SIG-M5 treated with dmso at 0.1 percent for 504 hours (cell line): ENCODE measurements around the gene CLUH.

Experiments
- DNase-seq: peaks from one replicate; lab custom pipeline; 2025; ENCODE audit not compliant: unreplicated experiment; lab: John Stamatoyannopoulos, UW

The CLUH gene

DNA sequence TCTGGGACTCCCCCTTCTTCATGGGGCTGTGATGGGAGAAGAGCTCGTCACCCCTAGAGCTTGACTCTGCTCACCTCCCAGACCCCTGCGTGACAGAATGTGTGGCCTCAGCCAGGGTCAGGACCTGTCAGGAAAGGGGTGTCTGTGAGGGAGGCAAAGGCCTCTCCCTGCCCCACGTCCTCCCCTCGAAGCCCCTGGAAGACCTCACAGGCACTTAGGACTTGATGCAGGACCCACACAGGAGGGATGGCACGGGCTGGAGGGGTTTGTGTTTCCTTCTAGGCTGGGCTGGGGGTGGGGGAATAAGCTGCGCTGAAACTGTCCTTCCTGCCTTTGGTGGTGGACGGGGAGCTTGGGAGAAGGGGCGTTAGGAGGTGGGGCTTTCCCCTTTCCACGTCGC, 11.0 kb upstream of the CLUH start:
- no peak for DNase-seq

DNA sequence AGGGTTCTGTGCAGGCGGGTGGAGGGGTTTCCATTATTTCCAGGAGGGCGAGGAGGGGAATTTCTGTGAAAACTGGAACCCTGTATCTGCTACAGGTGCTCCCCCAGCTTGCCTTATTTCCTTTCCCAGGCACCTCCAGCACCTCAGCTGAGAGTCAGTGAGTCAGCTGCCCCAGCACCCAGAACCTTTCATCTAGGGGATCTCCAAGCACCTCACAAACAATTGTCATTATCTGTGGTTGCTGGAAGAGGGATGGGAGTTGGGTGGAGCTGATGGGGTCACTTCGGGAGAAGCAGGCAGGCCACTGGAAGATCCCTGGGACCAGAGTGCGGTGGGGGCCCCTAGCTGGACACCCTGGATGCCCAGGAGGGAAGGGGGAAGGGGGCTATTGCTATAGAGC, 10.0 kb upstream of the CLUH start:
- no peak for DNase-seq

DNA sequence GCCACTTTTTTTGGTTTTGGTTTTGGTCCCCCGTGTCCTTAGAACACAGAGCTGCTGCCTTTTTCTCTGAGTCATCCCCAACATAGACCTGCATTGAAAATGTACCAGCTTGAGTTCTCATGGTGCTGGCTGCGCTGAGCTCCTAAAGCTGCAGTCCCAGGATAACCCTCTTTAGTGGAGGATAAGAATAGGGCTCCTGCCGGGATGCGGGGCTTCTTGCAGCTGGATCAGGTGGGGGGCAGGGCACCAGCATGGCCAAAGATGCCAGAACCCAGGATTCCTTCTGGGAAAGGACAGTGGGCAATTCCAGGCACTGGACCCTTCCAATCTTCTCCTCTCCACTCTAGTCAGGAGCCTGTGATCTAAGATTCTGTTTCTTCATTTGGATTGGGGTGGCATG, 8.3 kb upstream of the CLUH start:
- no peak for DNase-seq

DNA sequence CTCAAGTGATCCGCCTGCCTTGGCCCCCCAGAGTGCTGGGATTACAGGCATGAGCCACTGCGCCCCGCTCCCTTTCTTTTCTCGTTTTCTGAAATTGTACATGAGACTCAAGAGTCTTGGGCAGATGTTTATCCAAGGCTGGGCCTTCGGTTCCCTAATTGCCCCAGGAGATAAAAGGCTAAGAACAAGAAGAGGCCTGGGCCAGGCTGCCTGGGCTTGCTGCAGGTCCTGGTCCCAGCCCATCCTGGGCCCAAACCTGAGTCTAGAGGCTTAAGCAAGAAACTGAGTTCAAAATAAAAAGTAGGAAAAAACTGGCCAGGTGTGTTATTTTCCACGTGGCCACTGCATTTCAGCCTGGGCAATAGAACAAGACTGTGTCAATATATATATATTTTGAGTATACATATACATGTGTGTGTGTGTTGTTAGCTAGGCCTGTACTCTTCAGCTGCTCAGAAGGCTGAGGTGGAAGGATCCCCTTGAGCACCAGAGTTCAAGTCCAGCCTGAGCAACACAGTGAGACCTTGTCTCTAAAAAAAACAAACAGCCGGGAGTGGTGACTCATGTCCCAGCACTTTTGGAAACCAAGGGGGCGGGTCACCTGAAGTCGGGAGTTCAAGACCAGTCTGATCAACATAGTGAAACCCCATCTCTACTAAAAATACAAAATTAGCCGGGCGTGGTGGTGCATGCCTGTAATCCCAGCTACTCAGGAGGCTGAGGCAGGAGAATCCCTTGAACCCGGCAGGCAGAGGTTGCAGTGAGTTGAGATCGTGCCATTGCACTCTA, 6.8 kb upstream of the CLUH start:
- DNase-seq = no peak

DNA sequence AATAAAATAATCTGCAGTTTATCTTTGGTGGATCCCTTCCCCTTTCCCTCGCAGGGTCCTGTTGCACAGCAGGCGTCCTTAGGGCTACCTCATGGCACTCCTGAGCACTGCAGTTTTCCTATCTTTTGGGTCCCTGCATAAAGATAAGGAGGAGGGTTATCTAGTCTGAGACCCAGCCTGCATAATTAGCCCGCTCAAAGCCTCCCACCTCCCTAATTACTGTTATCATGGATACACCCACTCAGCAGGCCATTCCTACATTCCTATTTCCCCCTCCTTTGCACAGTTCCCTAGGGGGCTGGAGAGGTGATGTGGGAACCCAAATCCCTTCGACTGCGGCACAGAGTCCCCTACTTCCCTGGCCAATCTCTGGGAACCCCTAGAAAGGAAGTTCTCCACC, 5.1 kb upstream of the CLUH start:
- DNase-seq = no peak

DNA sequence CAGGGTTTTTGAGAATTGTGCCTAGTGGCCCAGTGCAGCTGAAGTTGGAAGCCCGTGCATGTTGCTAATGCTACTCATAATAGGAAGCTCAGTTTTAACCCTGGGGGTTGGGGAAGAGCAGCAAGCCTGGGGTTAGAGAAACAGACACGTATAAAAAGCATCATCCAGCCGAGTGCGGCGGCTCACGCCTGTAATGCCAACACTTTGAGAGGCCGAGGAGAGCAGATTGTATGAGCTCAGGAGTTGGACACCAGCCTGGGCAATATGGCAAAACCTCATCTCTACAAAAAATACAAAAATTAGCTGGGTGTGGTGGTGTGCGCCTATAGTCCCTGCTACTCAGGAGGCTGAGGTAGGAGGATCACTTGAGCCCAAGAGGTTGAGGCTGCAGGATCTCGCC, 2.3 kb upstream of the CLUH start:
- DNase-seq = no peak

DNA sequence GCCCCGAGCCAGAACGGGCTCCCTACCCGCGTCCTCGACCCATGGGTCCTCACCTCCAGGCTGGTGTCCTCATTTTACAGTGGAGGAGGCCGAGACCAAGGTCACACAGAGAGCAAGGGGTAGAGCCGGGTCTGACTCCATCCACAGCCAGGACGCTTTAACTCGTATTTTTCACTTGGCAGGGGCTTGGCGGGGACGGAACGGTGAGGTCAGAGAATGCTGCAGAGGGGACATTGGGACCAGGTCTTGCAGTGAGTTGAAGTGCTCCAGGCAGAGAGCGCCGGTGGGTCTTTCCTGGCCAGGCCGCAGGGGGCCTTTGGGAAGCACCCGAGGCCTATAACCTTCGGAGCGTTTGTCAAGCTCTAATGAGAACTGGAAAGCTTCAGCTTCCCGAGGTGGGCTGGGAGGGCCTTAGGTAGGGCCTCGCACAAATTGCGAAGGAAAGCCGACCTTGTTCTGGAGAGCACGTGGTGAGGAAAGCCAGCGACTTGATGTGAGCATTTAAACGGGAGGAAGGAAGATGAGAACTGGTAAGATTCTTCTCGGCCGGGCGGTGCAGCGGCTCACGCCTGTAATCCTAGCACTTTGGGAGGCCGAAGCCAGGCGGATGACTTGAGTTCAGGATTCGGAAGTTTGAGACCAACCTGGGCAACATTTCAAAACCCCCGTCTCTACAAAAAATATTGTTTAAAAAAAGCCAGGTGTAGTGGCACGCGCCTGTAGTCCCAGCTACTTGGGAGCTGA, 908 bp upstream of the CLUH start:
- DNase-seq = no peak

DNA sequence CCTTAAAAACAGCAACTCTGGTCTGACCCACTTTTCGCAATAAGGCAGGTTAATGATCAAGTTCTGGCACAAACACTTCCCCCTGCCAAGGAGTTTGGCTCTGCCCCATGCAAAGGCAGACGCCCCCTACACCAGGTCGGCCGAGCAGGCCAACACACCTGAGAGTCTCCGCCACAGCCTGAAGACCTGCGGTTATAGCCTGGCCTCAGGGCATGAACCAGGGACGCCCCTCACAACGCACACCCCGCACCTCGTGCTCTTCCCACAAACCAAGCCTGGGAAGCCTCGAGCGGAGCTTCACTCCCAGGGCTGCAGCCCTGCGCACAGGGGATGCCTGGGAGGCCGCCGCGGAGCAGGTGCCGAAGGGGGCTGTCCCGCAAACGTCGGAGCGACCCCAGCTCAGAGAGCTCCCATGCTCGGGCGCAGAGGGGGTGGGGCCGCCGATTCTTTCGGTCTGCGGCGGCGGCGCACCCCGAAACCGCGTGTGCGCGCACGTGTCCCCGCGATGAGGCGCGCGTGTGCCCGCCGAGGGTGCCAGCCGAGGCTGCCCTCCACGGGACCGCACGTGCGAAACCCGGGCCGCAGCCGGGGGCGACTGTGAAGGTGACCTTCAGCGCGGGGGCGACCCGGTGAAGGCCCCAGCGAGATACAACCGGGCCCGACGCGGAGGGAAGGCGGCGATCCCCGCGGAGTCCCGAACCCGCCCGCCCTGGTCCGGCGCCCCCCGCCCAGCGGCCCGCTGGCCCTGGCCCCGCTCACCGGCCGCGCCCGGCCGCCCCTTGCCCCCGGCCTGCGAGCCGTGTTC, 559 bp downstream of the CLUH start:
- DNase-seq = no peak

DNA sequence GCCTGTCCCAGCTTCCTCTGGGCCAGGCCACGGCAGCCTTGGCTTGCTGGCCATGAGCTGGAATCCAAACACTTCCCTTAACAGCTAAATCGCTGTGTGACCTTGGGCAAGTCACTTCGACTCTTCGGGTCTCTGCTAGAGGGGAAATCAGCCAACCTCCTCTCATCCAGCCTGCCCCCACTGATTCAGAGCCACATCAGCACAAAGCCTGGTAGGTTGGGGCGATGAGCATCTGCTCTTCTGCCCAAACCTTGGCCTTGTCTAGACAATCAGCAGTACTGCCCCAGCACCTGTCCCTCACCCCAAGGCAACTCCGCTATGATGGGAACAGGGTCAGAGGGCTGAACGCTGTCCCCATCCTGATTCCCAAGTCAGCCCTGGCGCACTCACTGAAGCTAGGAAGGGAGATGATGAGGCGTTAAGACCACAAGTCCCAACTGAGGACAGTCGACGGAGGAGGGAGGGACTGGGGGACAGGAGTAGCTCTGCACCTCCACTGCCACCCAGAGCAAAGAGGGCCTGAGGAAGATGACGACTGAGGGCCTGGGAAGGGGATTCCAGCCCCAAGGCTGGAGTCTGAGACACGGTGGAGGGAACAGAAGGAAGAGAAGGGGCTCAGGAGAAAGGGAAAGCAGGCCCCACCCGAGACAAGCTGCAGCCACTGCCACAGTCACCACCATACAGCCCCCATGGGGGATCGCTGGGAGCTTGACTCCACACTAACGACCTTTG, 1.3 kb downstream of the CLUH start:
- DNase-seq = no peak

DNA sequence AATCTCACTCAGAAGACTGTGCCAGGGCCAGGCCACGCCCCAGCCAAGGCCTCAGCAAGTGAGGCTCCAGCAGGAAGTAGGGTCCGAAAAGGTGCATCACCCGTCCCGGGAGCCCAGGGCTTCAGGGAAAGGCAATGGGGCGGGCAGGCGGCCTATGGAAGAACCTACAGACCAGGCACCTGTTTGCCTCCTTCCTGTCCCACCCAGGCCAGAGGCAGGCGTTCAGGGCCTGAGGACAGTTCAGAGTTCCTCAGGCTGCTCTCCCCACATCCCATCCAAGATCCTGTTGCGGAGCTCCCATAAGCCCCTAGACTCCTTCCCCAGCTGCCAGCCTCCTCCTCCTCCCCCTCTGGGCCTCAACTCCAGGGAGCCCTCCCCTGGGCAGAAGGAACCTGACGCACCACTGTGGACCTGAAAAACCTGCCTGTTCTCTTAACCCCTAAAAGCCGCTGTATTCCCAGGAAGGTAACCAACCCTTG, 2.3 kb downstream of the CLUH start:
- DNase-seq = peak; percentile 59

DNA sequence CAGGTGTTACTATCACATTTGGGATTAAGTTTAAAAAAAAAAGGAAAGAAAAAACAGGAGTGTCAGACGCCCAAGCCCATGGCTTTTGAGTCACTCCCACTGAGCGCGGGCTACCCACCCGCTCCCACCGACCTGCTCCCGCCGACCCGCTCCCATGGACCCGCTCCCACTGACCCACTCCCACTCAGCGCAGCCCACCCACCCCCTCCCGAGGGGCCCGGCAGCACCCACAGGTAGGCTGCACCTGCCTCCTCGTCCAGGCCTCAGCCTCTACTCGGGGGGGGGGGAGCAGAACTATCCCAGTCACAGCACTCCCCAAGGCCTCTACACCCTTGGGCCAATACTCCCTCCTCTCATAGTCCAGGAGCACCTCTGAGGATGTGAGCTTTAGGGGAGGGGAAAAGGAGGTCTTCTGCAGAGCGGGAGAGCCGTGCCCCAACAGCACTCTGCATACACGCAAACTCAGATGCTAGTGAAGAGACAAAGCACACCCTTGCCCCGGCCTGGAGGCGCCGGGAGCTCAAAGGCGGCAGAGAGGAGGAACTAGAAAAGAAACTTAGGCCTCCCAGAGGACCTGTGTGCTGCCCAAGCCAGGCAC, 2.9 kb downstream of the CLUH start:
- DNase-seq = no peak

DNA sequence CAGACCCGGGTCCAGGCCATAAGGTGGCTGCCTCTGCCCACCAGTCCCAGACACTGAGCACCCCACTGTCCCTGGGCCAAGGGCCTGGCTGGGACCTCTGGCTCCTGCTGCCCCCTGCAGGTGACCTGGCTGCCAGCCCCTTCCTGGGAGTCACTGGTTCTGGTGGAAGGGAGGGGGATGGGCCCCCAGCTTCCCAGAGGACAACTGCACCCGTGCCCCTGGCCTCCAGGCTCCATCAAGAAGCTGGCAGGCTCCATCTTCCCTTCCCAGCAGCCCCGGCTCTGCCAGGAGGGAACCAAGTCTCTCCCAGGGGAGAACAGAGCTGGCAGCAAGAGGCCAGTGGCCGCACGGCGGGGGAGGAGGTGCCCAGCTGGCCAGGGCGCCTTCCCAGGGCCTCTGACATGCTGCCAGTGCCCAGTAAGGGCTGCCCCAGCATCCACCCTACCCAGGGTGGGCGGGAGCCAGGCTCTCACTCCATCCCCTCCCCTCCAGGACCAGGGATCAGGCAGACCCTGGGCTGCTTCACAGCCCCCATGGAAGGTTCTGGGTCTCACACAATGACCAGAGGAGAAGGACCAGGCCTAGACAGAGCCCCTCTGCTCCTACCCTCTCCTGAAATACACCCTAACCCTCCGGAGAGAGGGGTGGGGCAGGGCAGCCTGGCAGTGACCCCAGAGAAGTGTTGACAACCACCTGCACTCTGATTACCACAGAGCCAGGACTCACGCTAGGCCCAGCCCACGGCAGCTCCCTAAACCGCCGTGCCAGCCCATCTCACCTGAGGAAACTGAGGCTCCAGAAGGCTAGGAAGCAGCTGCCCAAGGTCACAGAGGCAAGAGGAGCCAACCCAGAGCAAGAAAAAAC, 3.6 kb downstream of the CLUH start:
- DNase-seq = no peak

DNA sequence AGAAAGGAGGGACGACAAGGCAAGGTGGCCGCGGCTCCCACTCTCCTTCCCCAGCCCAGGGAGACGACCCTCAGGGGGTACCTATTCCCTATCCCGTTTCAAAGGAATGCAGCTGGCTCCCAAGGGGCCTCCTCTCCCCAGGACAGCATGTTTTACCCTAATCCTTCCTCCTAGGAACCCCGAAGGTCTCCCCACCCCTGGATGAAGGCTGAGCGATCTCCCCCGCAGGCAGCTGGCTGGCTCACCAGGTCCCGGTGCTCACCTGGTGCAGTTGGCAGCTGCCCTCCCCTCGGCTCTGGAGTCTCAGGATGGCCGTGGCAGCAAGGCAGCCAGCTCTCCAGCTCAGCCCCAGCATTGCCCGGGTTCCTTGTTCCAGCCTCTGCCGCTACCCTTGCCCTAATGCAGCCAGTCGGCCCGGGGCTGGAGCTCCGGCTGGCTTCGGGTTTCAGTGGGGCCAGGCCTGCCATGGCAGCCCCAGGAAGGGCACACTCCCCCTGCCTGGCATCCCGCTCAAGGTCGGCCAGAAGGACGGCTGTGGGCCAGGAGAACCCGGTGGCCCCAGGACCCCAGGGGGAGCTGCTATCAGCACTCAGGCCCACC, 4.6 kb downstream of the CLUH start:
- DNase-seq = no peak

DNA sequence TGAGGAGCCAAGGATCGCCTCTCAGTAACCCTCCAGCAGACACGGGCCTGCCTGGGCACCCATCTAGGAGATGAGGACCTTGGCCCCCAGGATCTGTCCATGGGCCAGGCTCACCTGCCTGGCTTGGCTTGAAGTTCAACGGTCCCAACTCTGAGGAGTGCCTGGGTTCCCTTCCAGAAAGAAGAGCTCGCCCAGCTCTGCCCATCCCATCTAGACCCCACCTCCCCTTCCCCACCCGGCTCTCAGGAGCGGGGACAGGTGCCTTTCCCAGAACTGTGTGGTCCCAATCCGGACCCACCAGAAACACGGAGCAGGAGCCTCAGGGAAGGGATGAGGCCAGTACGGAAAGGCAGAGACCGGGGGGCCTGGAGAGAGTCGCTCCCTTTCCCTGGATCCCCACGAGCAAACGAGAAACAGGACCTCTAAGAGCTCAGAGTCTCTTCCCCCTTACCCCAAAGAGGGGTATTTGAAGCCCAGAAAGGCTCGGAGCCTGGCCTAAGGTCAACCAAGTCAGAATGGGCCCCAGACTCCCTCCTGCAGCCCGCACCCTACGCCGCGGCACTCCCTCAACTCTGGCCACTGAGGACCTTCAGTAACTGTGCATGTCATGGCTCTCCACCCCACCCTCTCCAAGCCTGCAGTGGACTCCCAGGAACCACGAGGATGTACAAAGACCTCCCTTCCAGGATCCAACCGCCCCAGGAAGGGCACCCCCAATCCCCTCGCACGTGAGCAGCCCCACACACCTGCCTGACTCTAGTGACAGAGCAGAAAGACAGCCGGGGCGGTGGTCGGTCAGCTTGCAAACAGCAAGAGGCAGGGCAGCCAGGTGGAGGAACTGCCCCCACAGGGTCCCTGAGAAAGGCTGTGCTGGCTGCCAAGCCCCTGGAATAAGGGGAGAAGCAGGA, 5.4 kb downstream of the CLUH start:
- no peak for DNase-seq

DNA sequence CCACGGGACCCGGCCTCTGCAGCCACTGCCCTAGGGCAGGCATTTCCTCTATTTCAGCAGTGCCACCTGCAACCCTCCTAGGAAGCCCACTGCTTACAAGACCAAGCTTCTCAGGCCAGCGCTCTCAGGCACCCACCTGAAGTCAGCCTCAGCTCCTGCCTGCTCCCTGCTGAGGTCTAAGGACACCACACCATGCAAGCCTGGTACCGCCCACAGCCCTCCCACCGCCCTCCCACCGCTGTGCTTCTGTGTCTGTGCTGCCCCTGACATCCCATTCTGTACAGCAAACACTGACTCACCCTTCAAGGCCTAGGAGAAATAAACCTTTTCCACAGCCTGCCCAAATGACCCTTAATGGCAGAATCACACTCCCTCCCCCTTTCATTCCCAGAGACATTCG, 6.3 kb downstream of the CLUH start:
- no peak for DNase-seq

DNA sequence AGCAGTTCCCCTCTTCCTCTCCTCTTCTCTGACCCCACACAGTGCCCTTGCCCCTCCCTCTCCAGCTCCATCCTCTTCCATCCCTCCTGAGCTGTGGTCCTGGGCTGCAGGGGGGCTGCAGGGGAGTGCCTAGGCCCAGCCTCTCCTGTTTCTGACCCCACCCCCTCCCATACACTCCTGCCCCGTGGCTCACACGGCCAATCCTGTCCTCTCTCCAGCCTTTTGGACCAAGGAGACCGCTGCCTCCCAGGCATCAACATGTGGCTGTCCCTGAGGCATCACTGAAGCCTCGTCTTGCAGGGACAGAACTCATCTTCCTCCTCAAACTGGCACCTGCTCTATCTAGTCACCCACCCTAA, 6.7 kb downstream of the CLUH start:
- no peak for DNase-seq

DNA sequence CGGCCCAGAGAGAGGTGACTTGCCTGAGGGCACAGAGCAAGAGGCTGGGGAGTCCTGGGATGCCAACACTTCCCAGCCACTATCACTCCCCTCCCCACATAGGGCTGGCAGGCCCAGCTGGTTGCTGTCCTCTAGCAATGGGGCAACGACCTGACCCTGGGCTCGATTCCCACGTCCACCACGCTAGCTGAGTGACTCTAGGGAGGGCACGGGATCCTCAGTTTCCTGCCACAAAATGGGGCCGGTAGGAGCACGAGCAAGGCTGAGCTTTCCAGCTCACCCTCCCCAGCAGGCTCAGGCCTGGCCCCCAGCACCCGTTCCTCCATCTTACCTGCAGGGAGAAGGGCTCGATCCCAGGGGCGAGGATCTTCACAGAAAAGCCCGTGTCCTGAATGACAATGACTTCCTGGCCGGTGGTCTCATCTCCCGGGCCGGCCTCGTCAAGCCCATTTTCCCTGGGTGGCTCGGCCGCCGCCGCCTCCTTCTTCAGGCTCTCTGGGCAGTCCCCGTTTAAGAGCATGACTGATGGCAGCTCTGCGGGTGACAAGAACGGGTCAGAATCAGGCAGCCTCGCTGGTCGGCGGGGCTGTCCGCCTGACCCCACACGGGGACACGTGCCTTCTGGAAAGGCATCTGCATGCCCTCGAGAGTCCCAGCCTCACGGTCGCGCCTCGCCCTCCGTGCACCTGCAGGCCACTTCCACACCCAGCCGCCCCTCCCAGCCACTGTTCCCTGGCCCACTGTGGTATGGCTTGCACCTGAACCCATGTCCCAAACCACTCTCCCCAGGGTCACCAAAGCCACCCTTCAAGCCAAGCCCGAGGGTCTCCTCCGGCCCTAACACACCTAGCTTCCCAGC, 7.3 kb downstream of the CLUH start:
- DNase-seq = no peak
